HG02678 (cell line): Measurements from ENCODE around the gene GCKR.

ENCODE experiments used
- ATAC-seq: cut with Tn5 transposase; IDR thresholded peaks from one replicate; pipeline ENCODE4 v1.9.1; 2021; ENCODE audit warnings: mild to moderate bottlenecking, moderate library complexity; ENCODE audit not compliant: unreplicated experiment

Gene GCKR

GRCh38 chr2:27571681-27572080 lies 75.0 kb downstream of the GCKR start:
- ATAC-seq = no peak

GRCh38 chr2:27572439-27572838 lies 75.8 kb downstream of the GCKR start:
- ATAC-seq = no peak

- no peak for ATAC-seq
Observed at GRCh38 chr2:27572998-27573429, 76.4 kb downstream of the GCKR start.
